Gastroesophageal sphincter (tissue), 3 donors: ENCODE results near the gene ITPR2.

ENCODE experiments used
- CTCF ChIP-seq, 4 experiments: fragments of 200-600 bp in 2 of 4; fragments of 450-650 bp in 2 of 4; sonication (generic) in 1 of 4; IDR thresholded peaks; one replicate each; pipeline ENCODE4 v1.5.1; 2017 to 2019; ENCODE audit warnings: antibody characterized with exemption in 4 of 4, mild to moderate bottlenecking in 2 of 4, moderate library complexity in 2 of 4
- POLR2A ChIP-seq, 2 donors: fragments of 450-650 bp; IDR thresholded peaks; one replicate each; pipeline ENCODE4 v1.6.1; 2017; ENCODE audit warnings: antibody characterized with exemption in 2 of 2, mild to moderate bottlenecking in 2 of 2, moderate library complexity in 1 of 2
- POLR2AphosphoS5 ChIP-seq: sonication (generic); formaldehyde crosslinking; IDR thresholded peaks from one replicate; pipeline ENCODE4 v1.6.1; 2017; ENCODE audit warnings: antibody characterized with exemption

GRCh38 chr12:26627335-26627734 is 205.7 kb downstream of the ITPR2 start:
- TF ChIP-seq CTCF (IDR thresholded peaks at IDR 0.05): no peak
- no peak for TF ChIP-seq POLR2AphosphoS5
- no peak for TF ChIP-seq POLR2A (IDR thresholded peaks at IDR 0.05)
